Activated naive CD4-positive, alpha-beta T cell treated with anti-CD3 and anti-CD28 coated beads, Interleukin-2, amount 50 U/mL, for 16 hours (primary cell): ENCODE data around the gene RNF39.
A peak's percentile ranks its signal among the peaks of the same experiment; 100 is the strongest.
"Not testable (repeated sequence)": the region's sequence is repeated elsewhere in the genome, so short reads cannot be mapped to it uniquely, and the experiment has no call there.

Source experiments
- DNase-seq: peaks from one replicate; pipeline ENCODE4 v3.0.0-alpha.2; 2020

Gene RNF39

GRCh38 chr6:30061092-30061857 is 14.3 kb downstream of the RNF39 start, which contains the start of gene POLR1H:
POLR1H (plus strand) TSS chr6:30061265; CDS start chr6:30061525, 260 bp downstream.
- peak; percentile 85 for DNase-seq

GRCh38 chr6:30060606-30061091 is 14.9 kb downstream of the RNF39 start:
- DNase-seq = peak; percentile 40

- no peak for DNase-seq
Observed at GRCh38 chr6:30055513-30055912, 20.1 kb downstream of the RNF39 start.

DNA sequence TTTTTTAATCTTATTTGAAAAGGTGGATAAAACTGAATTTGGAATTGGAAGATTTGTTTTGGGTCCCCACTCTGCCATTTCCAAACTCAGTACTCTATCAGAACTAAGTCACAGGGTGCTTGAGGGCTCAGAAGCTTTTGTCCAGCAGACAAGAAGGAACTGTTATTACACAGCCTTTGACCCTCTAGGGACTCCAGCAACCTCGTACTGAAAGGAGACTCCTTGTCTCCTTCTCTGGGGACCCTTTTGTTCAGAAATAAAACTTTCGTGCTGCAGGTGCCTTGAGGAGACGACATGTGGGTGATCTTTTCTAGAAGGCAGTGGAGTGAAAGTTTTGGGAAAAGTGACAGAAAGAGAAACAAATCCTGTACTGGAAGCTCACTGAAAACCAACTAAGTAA is 21.9 kb downstream of the RNF39 start:
- DNase-seq = no peak

DNA sequence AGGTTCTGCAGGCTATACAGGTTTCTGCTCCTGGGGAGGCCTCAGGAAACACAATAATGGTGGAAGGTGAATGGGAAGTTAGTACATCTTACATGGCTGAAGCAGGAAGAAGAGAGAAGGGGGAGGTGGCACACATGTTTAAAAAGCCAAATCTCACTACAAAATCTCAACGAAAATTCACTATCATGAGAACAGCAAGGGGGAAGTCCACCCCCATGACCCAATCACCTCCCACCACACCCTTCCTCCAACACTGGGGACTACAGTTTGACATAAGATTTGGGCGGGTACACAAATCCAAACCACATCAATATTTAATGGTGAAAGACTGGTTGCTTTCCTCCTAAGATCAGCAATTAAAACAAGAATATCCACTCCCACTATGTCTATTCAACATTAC is 28.3 kb downstream of the RNF39 start:
- no peak for DNase-seq

- no peak for DNase-seq
Observed at GRCh38 chr6:30044630-30045029, 30.9 kb downstream of the RNF39 start.

- DNase-seq = no peak
Observed at GRCh38 chr6:30043744-30044143, 31.8 kb downstream of the RNF39 start.

DNA sequence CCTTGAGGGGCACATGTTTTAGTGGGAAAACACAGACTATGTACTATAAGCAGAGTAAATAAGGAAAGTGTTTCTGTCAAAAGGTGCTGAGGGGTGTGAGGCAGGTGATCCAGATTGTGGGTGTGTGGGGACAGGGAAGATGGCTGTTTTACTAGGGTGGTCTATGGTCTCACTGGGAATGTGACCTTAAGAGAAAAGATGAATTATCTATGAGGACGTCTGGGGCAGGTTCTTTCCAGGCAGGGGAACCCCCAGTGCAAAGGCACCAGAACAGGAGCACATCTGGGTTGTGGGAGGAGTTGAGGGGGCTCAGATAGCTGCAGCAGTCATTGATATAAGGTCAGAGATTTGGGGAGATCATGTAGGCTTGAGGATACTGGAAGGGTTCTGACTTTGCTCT is 32.7 kb downstream of the RNF39 start:
- DNase-seq = no peak

DNA sequence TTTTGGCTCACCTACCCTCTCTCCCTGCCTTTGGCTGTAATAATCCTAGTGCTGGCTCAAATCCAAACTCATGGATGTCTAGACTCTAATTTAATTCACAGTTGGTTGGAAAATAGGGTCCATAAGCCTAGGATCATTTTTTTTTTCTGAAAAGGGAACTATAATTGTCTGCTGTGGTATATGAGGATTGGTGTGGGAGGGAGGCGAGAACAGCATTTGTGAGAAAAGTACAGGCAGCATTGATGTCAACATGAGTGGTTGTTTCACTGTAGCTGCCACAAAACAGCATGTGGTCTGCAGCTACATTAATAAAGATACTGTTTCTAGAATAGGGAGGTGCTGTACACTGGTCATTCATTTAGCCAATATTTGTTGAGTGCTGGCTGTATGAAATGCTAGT is 33.1 kb downstream of the RNF39 start:
- DNase-seq = no peak

DNA sequence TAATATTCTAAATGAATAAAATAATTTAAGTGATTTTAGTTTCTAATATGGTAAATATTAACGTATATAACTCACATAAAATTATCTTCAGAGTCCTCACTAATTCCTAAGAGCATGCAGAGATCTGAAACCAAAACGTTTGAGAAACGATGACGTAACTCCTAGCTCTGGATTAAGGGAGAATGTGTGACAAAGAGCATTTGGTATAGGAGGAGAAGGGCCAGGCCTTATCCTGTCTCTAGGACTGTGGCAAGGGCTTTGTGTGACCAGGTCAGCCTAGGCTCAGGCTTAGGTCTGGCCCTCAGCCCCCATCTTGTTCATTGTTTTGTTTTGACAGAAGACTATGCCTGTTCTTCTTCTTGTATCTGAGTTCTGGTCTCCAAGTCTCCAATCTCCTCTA is 33.7 kb downstream of the RNF39 start:
- DNase-seq = no peak

GRCh38 chr6:30041221-30041620 is 34.3 kb downstream of the RNF39 start:
- no peak for DNase-seq

GRCh38 chr6:30037182-30037788 is 38.3 kb downstream of the RNF39 start:
- no peak for DNase-seq

DNA sequence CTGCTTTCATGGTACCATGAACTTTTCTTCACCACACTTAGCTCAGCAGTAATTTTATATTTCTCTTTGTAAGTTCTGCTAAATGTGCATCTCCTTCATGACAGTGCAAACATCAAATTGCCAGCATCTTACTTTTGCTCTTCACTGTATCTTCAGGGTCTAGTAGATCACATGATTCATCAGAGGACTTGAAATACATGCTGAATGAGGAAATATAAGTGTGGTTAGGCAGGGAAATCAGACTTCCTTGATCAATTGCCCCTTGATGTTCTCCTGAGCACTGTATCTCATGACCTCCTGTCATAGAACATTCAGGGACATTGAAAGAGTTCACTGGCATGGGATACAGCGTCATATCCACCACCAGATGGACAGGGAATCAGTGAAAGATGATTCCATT is 39.8 kb downstream of the RNF39 start:
- no peak for DNase-seq

DNA sequence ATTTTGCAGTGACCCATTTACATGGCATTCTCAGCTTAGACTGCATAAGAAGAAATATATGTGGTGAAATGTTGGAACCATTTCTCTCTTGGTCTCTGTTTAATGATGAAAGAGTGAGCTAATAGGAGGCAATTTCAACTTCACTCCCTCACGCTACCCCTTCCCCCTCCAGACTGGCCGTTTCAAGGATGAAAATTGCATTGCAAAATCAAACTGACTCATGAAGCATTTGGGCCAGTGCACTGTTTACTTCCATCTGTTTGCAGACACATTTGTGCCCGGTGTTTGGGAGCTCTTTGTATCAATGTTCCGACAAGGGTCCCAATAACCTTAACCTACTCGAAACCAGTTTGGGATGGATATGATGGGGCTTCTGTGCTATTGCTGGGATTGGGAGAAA is 42.1 kb downstream of the RNF39 start:
- not testable (repeated sequence) for DNase-seq

- DNase-seq = no peak
Observed at GRCh38 chr6:30031381-30031780, 44.2 kb downstream of the RNF39 start.

- no peak for DNase-seq
Observed at GRCh38 chr6:30029588-30029987, 46.0 kb downstream of the RNF39 start.

- no peak for DNase-seq
Observed at GRCh38 chr6:30025186-30025585, 50.4 kb downstream of the RNF39 start.

DNA sequence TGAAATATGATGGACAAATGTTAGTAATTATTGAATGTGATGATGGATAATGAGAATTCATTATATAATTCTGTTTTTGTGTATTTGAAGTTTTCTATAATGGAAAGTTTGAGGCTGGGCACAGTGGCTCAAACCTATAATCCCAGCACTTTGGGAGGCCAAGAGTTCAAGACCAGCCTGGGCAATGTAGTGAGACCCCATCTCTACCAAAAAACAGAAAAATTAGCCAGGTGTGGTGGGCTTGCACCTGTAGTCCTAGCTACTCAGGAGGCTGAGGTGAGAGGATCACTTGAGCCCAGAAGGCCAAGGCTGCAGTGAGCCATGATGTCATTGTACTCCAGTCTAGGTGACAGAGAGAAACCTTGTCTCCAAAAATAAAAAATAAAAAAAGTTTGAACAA is 52.9 kb downstream of the RNF39 start:
- DNase-seq = not testable (repeated sequence)

DNA sequence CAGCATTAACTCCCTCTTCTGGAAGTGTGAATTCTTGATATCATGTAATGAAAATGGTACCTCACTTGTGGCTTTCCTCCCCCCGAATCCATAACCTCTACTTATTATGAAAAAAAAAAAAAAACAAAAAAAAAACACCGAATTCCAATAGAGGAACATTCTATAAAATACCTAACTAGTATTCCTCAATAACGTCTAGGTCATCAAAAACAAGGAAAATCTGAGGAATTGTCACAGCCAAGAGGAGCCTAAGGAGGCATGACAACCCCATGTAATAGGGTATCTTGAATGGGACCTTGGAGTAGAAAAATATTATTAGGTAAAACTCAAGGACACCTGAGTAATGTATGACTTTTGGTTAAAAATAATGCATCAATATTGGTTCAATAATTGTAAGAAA is 53.4 kb downstream of the RNF39 start:
- DNase-seq = no peak

DNA sequence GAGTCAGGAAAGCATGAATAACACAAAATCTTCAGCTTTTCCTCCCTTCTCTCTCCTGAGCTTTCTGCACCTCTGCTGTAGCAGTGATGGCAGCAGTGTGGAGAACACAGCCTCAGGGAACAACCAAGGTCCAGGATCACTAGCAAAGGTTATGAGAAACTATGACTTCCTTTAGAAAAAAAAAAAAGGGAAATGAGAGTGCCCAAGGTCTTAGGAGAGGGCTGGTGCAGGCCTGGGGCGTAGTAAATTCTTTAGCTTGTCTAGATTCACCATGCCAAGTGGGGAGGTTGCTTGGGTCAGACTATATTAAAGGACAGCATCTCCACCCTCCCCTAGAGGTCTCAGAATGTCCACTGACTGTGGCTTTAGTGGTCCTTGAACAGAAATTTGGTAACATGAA is 54.9 kb downstream of the RNF39 start:
- no peak for DNase-seq
